Measurements from ENCODE around the gene FRYL.

- TF ChIP-seq CTCF (conservative IDR thresholded peaks at IDR 0.05; ENCODE audit: low read length) = no peak
- no peak for TF ChIP-seq EZH2phosphoT487 (IDR thresholded peaks at IDR 0.05; ENCODE audit: borderline replicate concordance)
Observed at GRCh38 chr4:48553720-48554119, 226.4 kb downstream of the FRYL start.

All from Loucy (cell line).